BLaER1 (cell line): Measurements from ENCODE around the gene RELCH.

Experiments used
- H3K27ac ChIP-seq: shearing (Covaris generic); formaldehyde crosslinking; 2 replicates; pipeline ENCODE4 v1.8.1; 2022
- H3K27me3 ChIP-seq: shearing (Covaris generic); formaldehyde crosslinking; 2 replicates; pipeline ENCODE4 v1.8.1; 2022
- H3K36me3 ChIP-seq: shearing (Covaris generic); formaldehyde crosslinking; 2 replicates; pipeline ENCODE4 v1.8.1; 2022
- H3K4me1 ChIP-seq: shearing (Covaris generic); formaldehyde crosslinking; 2 replicates; pipeline ENCODE4 v1.8.1; 2022
- H3K4me2 ChIP-seq: shearing (Covaris generic); formaldehyde crosslinking; 2 replicates; pipeline ENCODE4 v1.8.1; 2022
- H3K4me3 ChIP-seq: shearing (Covaris generic); formaldehyde crosslinking; 2 replicates; pipeline ENCODE4 v1.8.1; 2022
- H3K9ac ChIP-seq: shearing (Covaris generic); formaldehyde crosslinking; 2 replicates; pipeline ENCODE4 v1.8.1; 2022
- H3K9me3 ChIP-seq: shearing (Covaris generic); formaldehyde crosslinking; 2 replicates; pipeline ENCODE4 v1.8.1; 2022
- H4K20me1 ChIP-seq: shearing (Covaris generic); formaldehyde crosslinking; 2 replicates; pipeline ENCODE4 v1.8.1; 2022
- Cebpa-rat ChIP-seq: shearing (Covaris generic); IDR thresholded peaks from 2 replicates; pipeline ENCODE4 v1.8.1; 2022

The RELCH gene

GRCh38 chr18:62334120-62334519 lies 147.1 kb downstream of the RELCH start:
- no peak overlapping the region for H3K9ac ChIP-seq
- no peak overlapping the region for H3K4me2 ChIP-seq
- TF ChIP-seq Cebpa-rat, result no peak
- no peaks in the 10 kb centered on the region for H3K9me3 ChIP-seq
- H4K20me1 ChIP-seq, result no peaks in the 10 kb centered on the region
- H3K27ac ChIP-seq, result no peak overlapping the region
- H3K4me3 ChIP-seq, result no peak overlapping the region
- H3K27me3 ChIP-seq, result no peaks in the 10 kb centered on the region
- H3K36me3 ChIP-seq, result no peaks in the 10 kb centered on the region
- H3K4me1 ChIP-seq, result peaks cover 30% of the 10 kb centered on the region

- Histone ChIP-seq H3K36me3 (no peaks in the 10 kb centered on the region), H3K4me2 (peak overlapping the region; percentile 41), H3K4me3 (no peak overlapping the region), H3K27ac (no peak overlapping the region), H4K20me1 (no peaks in the 10 kb centered on the region), H3K27me3 (no peaks in the 10 kb centered on the region), H3K9me3 (no peaks in the 10 kb centered on the region), H3K4me1 (peaks cover 30% of the 10 kb centered on the region), H3K9ac (no peak overlapping the region)
- no peak for TF ChIP-seq Cebpa-rat
These were observed 148.4 kb downstream of the RELCH start for GRCh38 chr18:62335494-62335893.

GRCh38 chr18:62336618-62337017 lies 149.6 kb downstream of the RELCH start:
- Histone ChIP-seq H3K36me3 (no peaks in the 10 kb centered on the region), H3K9ac (no peak overlapping the region), H3K4me1 (peaks cover 25% of the 10 kb centered on the region), H4K20me1 (no peaks in the 10 kb centered on the region), H3K4me2 (no peak overlapping the region), H3K4me3 (no peak overlapping the region), H3K27ac (no peak overlapping the region), H3K27me3 (no peaks in the 10 kb centered on the region), H3K9me3 (no peaks in the 10 kb centered on the region)
- no peak for TF ChIP-seq Cebpa-rat

DNA sequence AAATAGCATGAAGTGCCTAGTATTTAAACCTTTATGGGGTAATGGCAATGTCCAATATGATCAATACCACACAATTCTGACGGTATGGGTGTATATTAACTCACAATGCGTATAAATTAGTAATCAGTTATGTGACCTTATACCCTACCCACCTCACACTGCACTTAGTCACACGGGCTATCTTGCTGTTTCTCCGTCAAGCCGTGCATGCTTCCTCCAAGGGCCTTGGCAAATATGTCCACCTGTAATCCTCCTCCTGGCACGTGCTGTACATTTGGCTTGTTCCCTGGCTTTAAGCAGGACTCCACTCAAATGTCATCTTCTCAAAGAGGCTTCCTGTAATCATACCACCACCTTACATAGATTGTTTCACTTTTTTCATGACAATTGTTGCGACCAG lies 150.3 kb downstream of the RELCH start:
- H3K27me3 ChIP-seq, result no peaks in the 10 kb centered on the region
- H3K9ac ChIP-seq, result no peak overlapping the region
- peaks cover 18% of the 10 kb centered on the region for H3K4me1 ChIP-seq
- H3K4me3 ChIP-seq, result no peak overlapping the region
- H3K36me3 ChIP-seq, result no peaks in the 10 kb centered on the region
- no peak overlapping the region for H3K27ac ChIP-seq
- H4K20me1 ChIP-seq, result no peaks in the 10 kb centered on the region
- H3K4me2 ChIP-seq, result no peak overlapping the region
- no peaks in the 10 kb centered on the region for H3K9me3 ChIP-seq
- TF ChIP-seq Cebpa-rat, result no peak

DNA sequence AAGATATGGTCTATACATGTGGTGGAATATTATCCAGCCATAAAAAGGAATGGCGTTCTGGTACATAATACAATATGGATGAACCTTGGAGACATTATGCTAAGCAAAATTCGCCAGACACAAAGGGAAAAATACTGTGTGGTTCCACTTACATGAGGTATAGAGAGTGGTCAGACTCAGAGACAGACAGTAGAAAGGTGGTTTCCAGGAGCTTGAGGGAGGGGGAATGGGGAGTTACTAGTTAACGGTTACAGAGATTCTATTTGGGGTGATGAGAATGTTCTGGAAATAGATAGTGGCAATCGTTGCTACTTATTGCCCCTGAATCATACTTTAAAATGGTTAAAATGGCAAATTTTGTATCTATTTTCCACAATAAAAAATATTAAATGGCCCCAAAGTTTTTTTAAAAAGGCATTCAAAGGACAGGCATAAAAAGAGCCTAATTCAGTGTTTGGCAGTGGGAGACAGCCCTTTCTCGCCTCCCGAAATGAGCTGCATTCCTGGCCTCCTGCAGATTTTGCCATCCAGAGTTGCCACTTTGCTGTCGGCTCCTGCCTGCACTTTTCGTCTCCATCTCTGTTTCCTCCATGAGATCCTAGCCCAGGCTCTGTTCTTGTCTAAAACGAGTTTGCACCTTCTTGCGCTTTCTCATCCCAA lies 151.5 kb downstream of the RELCH start:
- Histone ChIP-seq H3K36me3 (no peaks in the 10 kb centered on the region), H3K27me3 (no peaks in the 10 kb centered on the region), H3K4me1 (peaks cover 10% of the 10 kb centered on the region), H3K9ac (no peak overlapping the region), H4K20me1 (no peaks in the 10 kb centered on the region), H3K9me3 (no peaks in the 10 kb centered on the region), H3K4me3 (no peak overlapping the region), H3K4me2 (no peak overlapping the region), H3K27ac (no peak overlapping the region)
- no peak for TF ChIP-seq Cebpa-rat

DNA sequence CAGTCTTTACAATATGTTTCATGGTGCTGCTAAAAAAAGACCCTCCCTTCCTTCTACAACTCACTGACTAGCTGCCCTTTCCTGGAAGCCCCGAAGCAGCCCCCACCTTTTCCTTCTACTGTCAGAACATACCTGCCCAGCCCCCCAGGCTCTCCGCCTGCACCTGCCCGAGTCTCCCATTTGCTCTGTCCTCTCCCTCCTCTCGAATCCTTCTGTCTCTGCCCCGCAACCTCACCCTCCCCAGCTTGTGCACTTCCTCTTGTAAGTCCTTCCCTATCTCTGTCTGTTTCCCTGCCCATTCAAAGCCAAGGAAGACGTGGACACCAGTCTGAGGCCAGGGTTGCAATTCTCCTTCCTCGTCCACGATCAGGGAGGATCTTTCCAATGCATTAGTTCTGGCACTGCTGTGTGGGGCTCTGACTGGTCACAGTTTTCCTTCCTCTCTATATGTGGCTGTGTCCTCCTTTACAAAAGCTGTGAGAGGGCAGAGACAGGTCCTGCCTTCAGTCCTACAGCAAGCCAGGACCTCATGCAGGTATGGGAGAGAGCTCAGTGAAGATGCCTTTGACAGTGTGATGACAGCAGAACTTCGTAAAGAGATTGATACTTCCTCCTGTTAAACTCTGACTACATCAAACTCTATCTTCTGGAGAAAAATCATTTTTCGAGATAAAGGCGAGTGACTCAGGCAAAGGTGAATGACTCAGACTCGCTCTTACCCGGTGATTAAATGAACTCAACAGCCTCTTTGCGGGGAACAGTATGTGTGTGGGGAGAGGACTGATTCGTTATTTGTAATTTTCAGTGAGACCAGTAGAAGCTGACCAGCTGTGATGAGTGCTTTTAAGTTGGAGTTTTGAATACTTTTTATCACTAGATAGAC lies 152.3 kb downstream of the RELCH start:
- H3K4me2 ChIP-seq, result no peak overlapping the region
- H3K9me3 ChIP-seq, result no peaks in the 10 kb centered on the region
- H3K4me1 ChIP-seq, result peaks cover 10% of the 10 kb centered on the region
- H3K27me3 ChIP-seq, result no peaks in the 10 kb centered on the region
- H3K9ac ChIP-seq, result no peak overlapping the region
- no peak overlapping the region for H3K27ac ChIP-seq
- H3K4me3 ChIP-seq, result no peak overlapping the region
- H4K20me1 ChIP-seq, result no peaks in the 10 kb centered on the region
- H3K36me3 ChIP-seq, result no peaks in the 10 kb centered on the region
- TF ChIP-seq Cebpa-rat, result no peak

DNA sequence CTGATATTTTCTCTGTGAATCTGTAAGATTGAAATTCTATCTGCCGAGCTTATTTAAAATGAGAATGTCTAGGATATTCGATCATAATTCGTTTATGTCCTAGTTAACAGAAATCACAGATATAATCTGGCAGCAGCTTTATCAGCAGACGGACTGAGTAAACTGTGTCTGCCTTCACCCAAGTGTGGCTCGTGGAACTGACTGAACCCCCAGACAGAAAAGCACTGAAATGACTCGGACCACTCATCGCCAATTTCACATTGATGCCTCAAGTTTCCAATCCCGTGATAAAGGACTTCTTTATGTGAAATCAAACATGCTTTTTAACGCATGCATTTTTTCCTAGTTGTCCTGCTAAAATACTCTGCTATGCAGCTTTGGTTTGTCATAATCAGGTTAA lies 153.9 kb downstream of the RELCH start:
- H3K4me2 ChIP-seq, result no peak overlapping the region
- no peak overlapping the region for H3K27ac ChIP-seq
- 0 out of 2 replicates have a peak, but pooled peaks cover under 1% of the 10 kb centered on the region for H3K4me1 ChIP-seq
- H3K4me3 ChIP-seq, result no peak overlapping the region
- H3K9me3 ChIP-seq, result no peaks in the 10 kb centered on the region
- TF ChIP-seq Cebpa-rat, result no peak
- no peaks in the 10 kb centered on the region for H3K36me3 ChIP-seq
- no peaks in the 10 kb centered on the region for H3K27me3 ChIP-seq
- no peak overlapping the region for H3K9ac ChIP-seq
- H4K20me1 ChIP-seq, result no peaks in the 10 kb centered on the region

- H3K9ac ChIP-seq, result no peak overlapping the region
- H3K4me1 ChIP-seq, result no peaks in the 10 kb centered on the region
- no peaks in the 10 kb centered on the region for H4K20me1 ChIP-seq
- no peaks in the 10 kb centered on the region for H3K9me3 ChIP-seq
- H3K4me3 ChIP-seq, result no peak overlapping the region
- no peaks in the 10 kb centered on the region for H3K27me3 ChIP-seq
- no peak overlapping the region for H3K4me2 ChIP-seq
- no peak for TF ChIP-seq Cebpa-rat
- H3K27ac ChIP-seq, result no peak overlapping the region
- H3K36me3 ChIP-seq, result no peaks in the 10 kb centered on the region
These were observed 154.4 kb downstream of the RELCH start for GRCh38 chr18:62341473-62341872.

- no peaks in the 10 kb centered on the region for H4K20me1 ChIP-seq
- no peak overlapping the region for H3K27ac ChIP-seq
- no peak overlapping the region for H3K9ac ChIP-seq
- TF ChIP-seq Cebpa-rat, result no peak
- H3K27me3 ChIP-seq, result no peaks in the 10 kb centered on the region
- H3K36me3 ChIP-seq, result no peaks in the 10 kb centered on the region
- H3K4me2 ChIP-seq, result no peak overlapping the region
- no peaks in the 10 kb centered on the region for H3K4me1 ChIP-seq
- no peaks in the 10 kb centered on the region for H3K9me3 ChIP-seq
- H3K4me3 ChIP-seq, result no peak overlapping the region
These were observed 155.8 kb downstream of the RELCH start for GRCh38 chr18:62342884-62343283.

- Histone ChIP-seq H4K20me1 (no peaks in the 10 kb centered on the region), H3K27me3 (no peaks in the 10 kb centered on the region), H3K4me2 (no peak overlapping the region), H3K9ac (no peak overlapping the region), H3K36me3 (no peaks in the 10 kb centered on the region), H3K4me1 (no peaks in the 10 kb centered on the region), H3K9me3 (no peaks in the 10 kb centered on the region), H3K4me3 (no peak overlapping the region), H3K27ac (no peak overlapping the region)
- TF ChIP-seq Cebpa-rat, result no peak
These were observed 156.3 kb downstream of the RELCH start for GRCh38 chr18:62343316-62343715.
